Inferior parietal cortex (tissue), 1 donor: ENCODE measurements around the gene RUNX2.
"Not testable (repeated sequence)": the region's sequence is repeated elsewhere in the genome, so short reads cannot be mapped to it uniquely, and the experiment has no call there.

Source experiments
- DNase-seq: peaks from one replicate; pipeline ENCODE4 v3.0.0-alpha.2; 2016; ENCODE audit errors: extremely low spot score

The RUNX2 gene

GRCh38 chr6:45647341-45648261 lies 319.5 kb downstream of the RUNX2 start:
- DNase-seq = no peak

GRCh38 chr6:45648262-45648620 lies 320.1 kb downstream of the RUNX2 start:
- no peak for DNase-seq

GRCh38 chr6:45650524-45651135 lies 322.5 kb downstream of the RUNX2 start:
- DNase-seq = no peak

- no peak for DNase-seq
These were observed 323.2 kb downstream of the RUNX2 start for GRCh38 chr6:45651301-45651700.

GRCh38 chr6:45652416-45652815 lies 324.3 kb downstream of the RUNX2 start:
- peak; percentile 40 for DNase-seq

GRCh38 chr6:45653117-45653883 lies 325.2 kb downstream of the RUNX2 start:
- no peak for DNase-seq

- no peak for DNase-seq
These were observed 326.5 kb downstream of the RUNX2 start for GRCh38 chr6:45654673-45655072.

- no peak for DNase-seq
These were observed 327.8 kb downstream of the RUNX2 start for GRCh38 chr6:45655745-45656476.

GRCh38 chr6:45657226-45657625 lies 329.1 kb downstream of the RUNX2 start:
- DNase-seq = no peak

GRCh38 chr6:45658400-45658799 lies 330.3 kb downstream of the RUNX2 start:
- no peak for DNase-seq

GRCh38 chr6:45658958-45659357 lies 330.8 kb downstream of the RUNX2 start:
- DNase-seq = peak; percentile 42

GRCh38 chr6:45661661-45662060 lies 333.5 kb downstream of the RUNX2 start:
- no peak for DNase-seq

- no peak for DNase-seq
These were observed 335.4 kb downstream of the RUNX2 start for GRCh38 chr6:45663251-45664221.

GRCh38 chr6:45664707-45665106 lies 336.6 kb downstream of the RUNX2 start:
- no peak for DNase-seq

GRCh38 chr6:45665859-45666258 lies 337.7 kb downstream of the RUNX2 start:
- DNase-seq = no peak

GRCh38 chr6:45666846-45667245 lies 338.7 kb downstream of the RUNX2 start:
- DNase-seq = no peak

- no peak for DNase-seq
These were observed 339.2 kb downstream of the RUNX2 start for GRCh38 chr6:45667300-45667699.

GRCh38 chr6:45667766-45668165 lies 339.6 kb downstream of the RUNX2 start:
- no peak for DNase-seq

GRCh38 chr6:45668705-45669104 lies 340.6 kb downstream of the RUNX2 start:
- no peak for DNase-seq

GRCh38 chr6:45673167-45673566 lies 345.0 kb downstream of the RUNX2 start:
- DNase-seq = not testable (repeated sequence)

GRCh38 chr6:45675166-45675565 lies 347.0 kb downstream of the RUNX2 start:
- not testable (repeated sequence) for DNase-seq
